Trophoblast cell (in vitro differentiated cells and primary cell): ENCODE results near the gene DYNC2LI1.

Source experiments
- DNase-seq, 2 donors: peaks; one replicate each; pipeline ENCODE4 v3.0.0-alpha.2; 2016
- H2AFZ ChIP-seq: 2 replicates; pipeline ENCODE4 v1.6.1; 2013; ENCODE audit warnings: low read length, moderate library complexity, mild to moderate bottlenecking; ENCODE audit not compliant: insufficient read depth, poor library complexity
- H2AK5ac ChIP-seq: 2 replicates; pipeline ENCODE4 v1.6.1; 2013; ENCODE audit warnings: mild to moderate bottlenecking, low read length
- H2BK120ac ChIP-seq: 2 replicates; pipeline ENCODE4 v1.6.1; 2013; ENCODE audit warnings: low read length, mild to moderate bottlenecking, moderate library complexity; ENCODE audit not compliant: insufficient read depth, poor library complexity
- H2BK12ac ChIP-seq: 2 replicates; pipeline ENCODE4 v1.6.1; 2013; ENCODE audit warnings: mild to moderate bottlenecking, low read length, moderate library complexity
- H2BK5ac ChIP-seq: 2 replicates; pipeline ENCODE4 v1.6.1; 2013; ENCODE audit warnings: low read length, low read depth, moderate library complexity, mild to moderate bottlenecking; ENCODE audit not compliant: poor library complexity
- H3K14ac ChIP-seq: 2 replicates; pipeline ENCODE4 v1.6.1; 2013; ENCODE audit warnings: mild to moderate bottlenecking, low read length
- H3K18ac ChIP-seq: 2 replicates; pipeline ENCODE4 v1.6.1; 2013; ENCODE audit warnings: mild to moderate bottlenecking, low read length
- H3K23ac ChIP-seq: 2 replicates; pipeline ENCODE4 v1.6.1; 2013; ENCODE audit warnings: low read length
- H3K27ac ChIP-seq: 2 replicates; pipeline ENCODE4 v1.5.1; 2013; ENCODE audit warnings: low read depth, mild to moderate bottlenecking, inconsistent platforms, low read length, moderate library complexity
- H3K27me3 ChIP-seq: 2 replicates; pipeline ENCODE4 v1.6.1; 2013; ENCODE audit warnings: inconsistent platforms, mild to moderate bottlenecking, low read length, moderate library complexity; ENCODE audit not compliant: insufficient read depth
- H3K36me3 ChIP-seq, 2 experiments: 1 replicate in 1 of 2; 2 replicates in 1 of 2; pipeline ENCODE4 v1.6.1; 2013; ENCODE audit warnings: low read length in 2 of 2, mild to moderate bottlenecking in 2 of 2, moderate library complexity in 1 of 2; ENCODE audit not compliant: insufficient read depth in 2 of 2, control insufficient read depth in 1 of 2
- H3K4ac ChIP-seq: 2 replicates; pipeline ENCODE4 v1.6.1; 2013; ENCODE audit warnings: low read depth, mild to moderate bottlenecking, low read length, moderate library complexity
- H3K4me1 ChIP-seq, 2 experiments: 1 replicate in 1 of 2; 2 replicates in 1 of 2; pipeline ENCODE4 v1.6.1; 2013; ENCODE audit warnings: low read length in 2 of 2, mild to moderate bottlenecking in 2 of 2, moderate library complexity in 1 of 2; ENCODE audit not compliant: insufficient read depth in 2 of 2, control insufficient read depth in 1 of 2
- H3K4me2 ChIP-seq: 2 replicates; pipeline ENCODE4 v1.6.1; 2013; ENCODE audit warnings: inconsistent platforms, mild to moderate bottlenecking, low read length, moderate library complexity
- H3K4me3 ChIP-seq: 2 replicates; pipeline ENCODE4 v1.5.1; 2013; ENCODE audit warnings: mild to moderate bottlenecking, low read depth, low read length, inconsistent platforms
- H3K79me1 ChIP-seq: one replicate; pipeline ENCODE4 v1.6.1; 2013; ENCODE audit warnings: low read length
- H3K79me2 ChIP-seq: 2 replicates; pipeline ENCODE4 v1.6.1; 2013; ENCODE audit warnings: low read length, mild to moderate bottlenecking; ENCODE audit not compliant: control insufficient read depth, insufficient read depth, poor library complexity
- H3K9ac ChIP-seq: 2 replicates; pipeline ENCODE4 v1.6.1; 2013; ENCODE audit warnings: mild to moderate bottlenecking, low read length
- H3K9me3 ChIP-seq: 2 replicates; pipeline ENCODE4 v1.6.1; 2013; ENCODE audit warnings: low read depth, mild to moderate bottlenecking, control low read depth, inconsistent platforms, low read length; ENCODE audit not compliant: insufficient read depth
- H4K12ac ChIP-seq: 2 replicates; pipeline ENCODE4 v1.6.1; 2013; ENCODE audit warnings: low read depth, mild to moderate bottlenecking, low read length, moderate library complexity
- H4K8ac ChIP-seq: 2 replicates; pipeline ENCODE4 v1.6.1; 2013; ENCODE audit warnings: low read depth, mild to moderate bottlenecking, low read length, moderate library complexity
- H4K91ac ChIP-seq: one replicate; pipeline ENCODE4 v1.6.1; 2013; ENCODE audit warnings: low read depth, mild to moderate bottlenecking, low read length, moderate library complexity
- WGBS: extraction: QIAGEN DNeasy Blood & Tissue Kit; methylation state at CpG from one replicate; pipeline ENCODE4 v1.1.7; 2013; ENCODE audit warnings: missing lambda C conversion rate; ENCODE audit not compliant: insufficient read length, insufficient coverage; ENCODE audit errors: extremely low coverage; 5-methylcytosine and 5-hydroxymethylcytosine counted together

The DYNC2LI1 gene

DNA sequence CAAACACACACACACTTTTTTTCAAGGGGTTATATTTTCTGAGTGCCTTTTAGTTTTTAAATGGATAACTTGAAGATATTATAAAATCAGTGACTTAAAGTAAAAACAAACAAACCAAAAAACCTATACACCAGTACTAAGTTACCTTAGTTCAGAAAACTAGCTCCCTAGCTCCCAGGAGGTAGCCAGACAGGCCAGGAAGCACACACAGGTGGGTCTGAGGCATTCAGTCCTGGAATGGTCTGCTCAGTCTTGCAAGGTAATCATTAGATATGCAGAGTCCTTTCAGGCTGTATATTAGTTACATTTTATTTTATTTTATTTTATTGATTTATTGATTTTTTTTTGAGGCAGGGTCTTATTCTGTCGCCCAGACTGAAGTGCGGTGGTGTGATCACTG, 10.7 kb upstream of the DYNC2LI1 start:
- no peak overlapping the region for H4K8ac ChIP-seq
- H2AK5ac ChIP-seq = no peak overlapping the region
- H3K27ac ChIP-seq = no peak overlapping the region
- no peak overlapping the region for H2BK12ac ChIP-seq
- H3K79me2 ChIP-seq = no peaks in the 10 kb centered on the region
- no peak overlapping the region for H3K9ac ChIP-seq
- no peaks in the 10 kb centered on the region for H3K79me1 ChIP-seq
- H4K91ac ChIP-seq = no peak overlapping the region
- H3K9me3 ChIP-seq = peaks cover 2% of the 10 kb centered on the region
- no peak overlapping the region for H2AFZ ChIP-seq
- no peaks in the 10 kb centered on the region for H3K27me3 ChIP-seq
- H3K18ac ChIP-seq = no peak overlapping the region
- H4K12ac ChIP-seq = no peak overlapping the region
- no peak overlapping the region for H3K4ac ChIP-seq
- no peak overlapping the region for H3K4me3 ChIP-seq
- WGBS = no CpG with 5 or more reads among the region's 2 CpGs
- H3K4me2 ChIP-seq = no peak overlapping the region
- H3K23ac ChIP-seq = no peak overlapping the region
- no peak for DNase-seq
- H2BK5ac ChIP-seq = no peak overlapping the region
- no peaks in the 10 kb centered on the region for H3K4me1 ChIP-seq
- no peak overlapping the region for H3K14ac ChIP-seq
- H2BK120ac ChIP-seq = no peak overlapping the region
- no peaks in the 10 kb centered on the region for H3K36me3 ChIP-seq

DNA sequence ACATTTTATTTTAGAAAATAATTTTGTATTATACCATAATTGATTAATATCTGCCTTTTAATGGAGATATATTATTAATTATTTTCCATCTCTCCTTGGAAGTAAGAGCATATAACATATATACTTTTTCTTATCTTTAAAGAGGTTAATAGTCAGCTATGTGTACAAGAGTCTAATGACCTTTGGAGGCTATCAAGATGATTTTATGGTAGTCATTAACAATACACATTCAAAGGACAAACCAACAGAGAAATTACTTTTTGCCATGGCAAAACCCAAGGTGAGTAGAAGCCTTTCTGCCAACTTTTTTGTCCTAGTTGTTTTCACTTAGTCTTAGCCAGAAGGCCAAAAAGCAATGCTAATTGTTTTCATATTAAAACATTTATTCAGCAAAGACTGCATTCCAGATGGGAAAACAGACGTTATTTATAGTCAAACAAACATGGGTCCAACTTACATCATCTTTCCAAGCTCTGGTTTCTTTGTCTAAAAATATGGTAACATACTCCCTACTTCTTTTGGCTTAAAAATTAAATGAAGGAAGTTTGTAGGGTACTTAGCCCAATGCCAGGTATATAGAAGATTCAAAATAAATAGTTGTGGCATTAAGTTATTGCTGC, 9.6 kb upstream of the DYNC2LI1 start:
- no peak overlapping the region for H3K4me2 ChIP-seq
- no peak overlapping the region for H2AK5ac ChIP-seq
- H3K4me3 ChIP-seq = no peak overlapping the region
- H3K27ac ChIP-seq = no peak overlapping the region
- H4K12ac ChIP-seq = no peak overlapping the region
- H2BK12ac ChIP-seq = no peak overlapping the region
- H3K23ac ChIP-seq = no peak overlapping the region
- no CpG with 5 or more reads among the region's 1 CpG for WGBS
- no peaks in the 10 kb centered on the region for H3K27me3 ChIP-seq
- no peak overlapping the region for H3K9ac ChIP-seq
- H3K4me1 ChIP-seq = no peaks in the 10 kb centered on the region
- no peak for DNase-seq
- peaks cover 2% of the 10 kb centered on the region for H3K9me3 ChIP-seq
- no peak overlapping the region for H3K18ac ChIP-seq
- no peak overlapping the region for H3K4ac ChIP-seq
- no peak overlapping the region for H2BK5ac ChIP-seq
- no peak overlapping the region for H3K14ac ChIP-seq
- no peaks in the 10 kb centered on the region for H3K79me2 ChIP-seq
- no peak overlapping the region for H4K8ac ChIP-seq
- no peak overlapping the region for H4K91ac ChIP-seq
- no peak overlapping the region for H2AFZ ChIP-seq
- no peaks in the 10 kb centered on the region for H3K79me1 ChIP-seq
- H3K36me3 ChIP-seq = no peaks in the 10 kb centered on the region
- H2BK120ac ChIP-seq = no peak overlapping the region

DNA sequence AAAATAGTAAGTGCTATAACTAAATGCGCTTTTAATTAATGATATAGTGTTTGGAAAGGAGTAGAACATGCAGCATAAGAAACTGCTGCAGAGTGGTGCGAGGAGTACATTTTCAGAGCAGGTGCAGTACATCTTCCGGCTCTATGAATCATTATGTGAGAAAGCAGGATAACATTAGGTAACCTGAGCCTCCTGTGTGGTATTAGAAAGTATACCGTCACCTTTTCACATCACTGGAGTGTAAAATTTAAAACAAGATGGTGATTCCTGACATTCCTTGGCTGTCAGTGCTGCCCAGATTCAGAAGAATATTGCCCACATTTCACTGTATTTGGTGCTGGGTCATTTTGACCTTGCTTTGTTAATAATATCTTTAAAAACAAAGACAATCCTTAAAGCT, 7.8 kb upstream of the DYNC2LI1 start:
- DNase-seq = no peak
- Histone ChIP-seq H4K8ac (no peak overlapping the region), H2AFZ (no peak overlapping the region), H3K4ac (no peak overlapping the region), H3K79me2 (no peaks in the 10 kb centered on the region), H3K4me1 (no peaks in the 10 kb centered on the region), H4K91ac (no peak overlapping the region), H2AK5ac (no peak overlapping the region), H3K4me3 (no peak overlapping the region), H3K27ac (no peak overlapping the region), H3K18ac (no peak overlapping the region), H3K9me3 (peaks cover 2% of the 10 kb centered on the region), H2BK12ac (no peak overlapping the region), H3K36me3 (no peaks in the 10 kb centered on the region), H3K79me1 (no peaks in the 10 kb centered on the region), H3K27me3 (no peaks in the 10 kb centered on the region), H3K9ac (no peak overlapping the region), H3K23ac (no peak overlapping the region), H4K12ac (no peak overlapping the region), H2BK5ac (no peak overlapping the region), H3K4me2 (no peak overlapping the region), H2BK120ac (no peak overlapping the region), H3K14ac (no peak overlapping the region)
- WGBS = no CpG with 5 or more reads among the region's 4 CpGs

DNA sequence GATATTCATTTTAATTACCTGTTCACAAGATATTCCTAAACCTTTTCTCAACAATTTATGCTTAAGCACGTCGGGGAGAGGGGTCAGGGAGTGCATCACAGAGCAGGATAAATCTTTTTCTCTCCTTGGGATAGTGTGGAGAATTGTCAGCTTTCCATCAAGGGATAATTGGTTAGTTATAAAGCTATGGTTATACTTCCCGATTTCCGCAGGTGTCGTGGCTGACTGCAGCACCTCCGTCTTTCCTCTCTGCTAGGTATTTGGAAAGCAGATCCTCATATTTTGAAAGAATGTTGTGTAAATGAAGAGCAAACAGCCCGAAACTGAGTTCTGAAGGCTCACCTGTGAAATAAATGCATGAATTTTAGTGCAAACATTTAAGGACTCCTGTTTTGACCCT, 778 bp downstream of the DYNC2LI1 start:
- Histone ChIP-seq H3K4ac (no peak overlapping the region), H2BK120ac (no peak overlapping the region), H3K79me2 (no peaks in the 10 kb centered on the region), H4K8ac (no peak overlapping the region), H3K23ac (no peak overlapping the region), H3K9me3 (no peaks in the 10 kb centered on the region), H3K18ac (no peak overlapping the region), H3K9ac (no peak overlapping the region), H4K12ac (no peak overlapping the region), H2AK5ac (no peak overlapping the region), H3K36me3 (peaks cover 1 to 3% of the 10 kb centered on the region in 2 experiments), H2AFZ (no peak overlapping the region), H3K27me3 (no peaks in the 10 kb centered on the region), H3K27ac (no peak overlapping the region), H3K14ac (no peak overlapping the region), H3K79me1 (peaks cover 2% of the 10 kb centered on the region), H3K4me2 (peak overlapping the region; percentile 62), H2BK12ac (no peak overlapping the region), H3K4me1 (peaks cover 0 to 2% of the 10 kb centered on the region in 2 experiments), H4K91ac (no peak overlapping the region), H3K4me3 (no peak overlapping the region), H2BK5ac (no peak overlapping the region)
- DNase-seq = peak in 1 of 2 donors; percentile 4
- WGBS = no CpG with 5 or more reads among the region's 7 CpGs
